HepG2 (cell line): ENCODE measurements around the gene BDP1. TPM values are rescaled to one million over a fixed set of nuclear protein-coding genes. Genes with fewer than 3 reads are reported as not detected.

Experiments used
- CHD2 ChIP-seq: IDR thresholded peaks from 2 replicates; pipeline ENCODE4 v1.6.1; 2011; ENCODE audit warnings: low read depth, low read length, improper control_type of control experiment
- CSRNP2 ChIP-seq: sonication (generic); formaldehyde crosslinking; conservative IDR thresholded peaks from 2 replicates; pipeline ENCODE4 v1.8.0; 2022; ENCODE audit warnings: low read depth, missing genetic modification reagents
- IRF2 ChIP-seq: IDR thresholded peaks from 2 replicates; pipeline ENCODE4 v1.6.1; 2018; ENCODE audit warnings: missing genetic modification reagents, missing compliant biosample characterization
- NPAS2 ChIP-seq: sonication (generic); formaldehyde crosslinking; IDR thresholded peaks from 2 replicates; pipeline ENCODE4 v1.8.0; 2022; ENCODE audit warnings: mild to moderate bottlenecking, missing genetic modification reagents, borderline replicate concordance
- TCF12 ChIP-seq, 2 experiments: fragments of 450-650 bp in 1 of 2; sonication (generic) in 1 of 2; formaldehyde crosslinking in 1 of 2; IDR thresholded peaks; 2 replicates each; pipeline versions ENCODE4 v1.6.1 to v1.8.0; 2017 to 2022; ENCODE audit warnings: antibody characterized with exemption in 1 of 2, mild to moderate bottlenecking in 1 of 2, missing genetic modification reagents in 1 of 2, moderate library complexity in 1 of 2
- ZNF407 ChIP-seq: sonication (generic); formaldehyde crosslinking; IDR thresholded peaks from one replicate; pipeline ENCODE4 v1.5.1; 2020; ENCODE audit warnings: mild to moderate bottlenecking, missing genetic modification reagents; ENCODE audit errors: not compliant biosample characterization
- ZNF430 ChIP-seq: sonication (generic); formaldehyde crosslinking; IDR thresholded peaks from 2 replicates; pipeline ENCODE4 v1.9.0; 2021; ENCODE audit warnings: mild to moderate bottlenecking, missing genetic modification reagents
- ZNF589 ChIP-seq: sonication (generic); formaldehyde crosslinking; conservative IDR thresholded peaks from 2 replicates; pipeline ENCODE4 v1.8.0; 2022; ENCODE audit warnings: mild to moderate bottlenecking, moderate library complexity, missing genetic modification reagents
- polyA plus RNA-seq, 8 experiments: library from polyadenylated mRNA; depleted of rRNA in 3 of 8; stranded (reverse) in 7 of 8; unstranded in 1 of 8; fragments of >200 nt; fragmentation: Illumina TruSeq in 4 of 8; extraction: Trizol in 4 of 8; gene quantifications; 2 replicates each; pipeline versions ENCODE4 v1.2.1 to v1.2.3, GENCODE V29; 2011 to 2016; ENCODE audit warnings: low read depth in 4 of 8, missing spikeins in 1 of 8, mixed read lengths in 1 of 8; ENCODE audit not compliant: insufficient read depth in 1 of 8
- total RNA-seq, 5 experiments: library from RNA; depleted of rRNA; stranded (reverse); fragments of >200 nt; fragmentation: Illumina TruSeq; extraction: Trizol; gene quantifications; 2 replicates each; pipeline ENCODE4 v1.2.3, GENCODE V29; 2016; ENCODE audit warnings: low read depth in 1 of 5

The BDP1 gene
- total and polyA plus RNA-seq, 2 of the 13 experiments (the other 11 are each of a cell fraction or from before 2014, with no cell fraction given), result 10.2 to 22.4 TPM

- TF ChIP-seq ZNF407 (CRISPR knock-in tag) (no peak), CHD2 (no peak), ZNF430 (CRISPR knock-in tag) (no peak), ZNF589 (no peak), IRF2 (no peak), CSRNP2 (CRISPR knock-in tag) (no peak), NPAS2 (CRISPR knock-in tag) (no peak), TCF12 (IDR thresholded peaks at IDR 0.05) (no peak), TCF12 (CRISPR knock-in tag; IDR thresholded peaks at IDR 0.05) (no peak)
These were observed 107.7 kb downstream of the BDP1 start (continued) for GRCh38 chr5:71563161-71563560.
